ENCODE results near the gene ACOT6. TPM values are rescaled to one million over a fixed set of nuclear protein-coding genes. Genes with fewer than 3 reads are reported as not detected.
"Not testable (repeated sequence)": the region's sequence is repeated elsewhere in the genome, so short reads cannot be mapped to it uniquely, and the experiment has no call there.

The ACOT6 gene
- total and polyA plus RNA-seq, 3 donors from 2014 or later: 0.57 to 1.2 (median 0.94) TPM

DNA sequence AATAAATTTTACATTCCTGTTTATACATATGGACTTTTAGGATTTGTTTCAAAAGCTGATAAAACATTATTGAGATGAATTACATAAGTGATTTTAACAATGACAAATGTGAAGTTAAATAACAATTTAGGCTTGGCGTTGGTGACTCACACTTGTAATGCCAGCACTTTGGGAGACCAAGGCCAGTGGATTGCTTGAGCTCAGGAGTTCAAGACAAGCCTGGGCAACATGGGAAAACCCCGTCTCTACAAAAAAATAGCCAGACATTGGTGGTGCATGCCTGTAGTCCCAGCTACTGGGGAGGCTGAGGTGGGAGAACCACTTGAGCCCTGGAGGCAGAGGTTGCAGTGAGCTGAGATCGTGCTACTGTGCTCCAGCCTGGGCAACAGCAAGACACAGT lies 35.9 kb upstream of the ACOT6 start:
- no peak overlapping the region for H3K27ac ChIP-seq
- no peaks in the 10 kb centered on the region for H3K27me3 ChIP-seq
- intact Hi-C loops (cut with DNase I; ENCODE audit: low total_unique reads): no loop called here
- no peak overlapping the region for H3K4me3 ChIP-seq
- TF ChIP-seq, protein P1, sequence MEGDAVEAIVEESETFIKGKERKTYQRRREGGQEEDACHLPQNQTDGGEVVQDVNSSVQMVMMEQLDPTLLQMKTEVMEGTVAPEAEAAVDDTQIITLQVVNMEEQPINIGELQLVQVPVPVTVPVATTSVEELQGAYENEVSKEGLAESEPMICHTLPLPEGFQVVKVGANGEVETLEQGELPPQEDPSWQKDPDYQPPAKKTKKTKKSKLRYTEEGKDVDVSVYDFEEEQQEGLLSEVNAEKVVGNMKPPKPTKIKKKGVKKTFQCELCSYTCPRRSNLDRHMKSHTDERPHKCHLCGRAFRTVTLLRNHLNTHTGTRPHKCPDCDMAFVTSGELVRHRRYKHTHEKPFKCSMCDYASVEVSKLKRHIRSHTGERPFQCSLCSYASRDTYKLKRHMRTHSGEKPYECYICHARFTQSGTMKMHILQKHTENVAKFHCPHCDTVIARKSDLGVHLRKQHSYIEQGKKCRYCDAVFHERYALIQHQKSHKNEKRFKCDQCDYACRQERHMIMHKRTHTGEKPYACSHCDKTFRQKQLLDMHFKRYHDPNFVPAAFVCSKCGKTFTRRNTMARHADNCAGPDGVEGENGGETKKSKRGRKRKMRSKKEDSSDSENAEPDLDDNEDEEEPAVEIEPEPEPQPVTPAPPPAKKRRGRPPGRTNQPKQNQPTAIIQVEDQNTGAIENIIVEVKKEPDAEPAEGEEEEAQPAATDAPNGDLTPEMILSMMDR (IDR thresholded peaks at IDR 0.05): no peak
- no peak for TF ChIP-seq POLR2A (IDR thresholded peaks at IDR 0.05)
- 81 to 84% methylated on average over 3 of the region's 3 CpGs for WGBS, 2 donors
- no peaks in the 10 kb centered on the region for H3K4me1 ChIP-seq
- no peak for DNase-seq
- no peaks in the 10 kb centered on the region for H3K36me3 ChIP-seq (ENCODE audit: low read depth, missing control alignments)
- H3K9me3 ChIP-seq: no peaks in the 10 kb centered on the region

DNA sequence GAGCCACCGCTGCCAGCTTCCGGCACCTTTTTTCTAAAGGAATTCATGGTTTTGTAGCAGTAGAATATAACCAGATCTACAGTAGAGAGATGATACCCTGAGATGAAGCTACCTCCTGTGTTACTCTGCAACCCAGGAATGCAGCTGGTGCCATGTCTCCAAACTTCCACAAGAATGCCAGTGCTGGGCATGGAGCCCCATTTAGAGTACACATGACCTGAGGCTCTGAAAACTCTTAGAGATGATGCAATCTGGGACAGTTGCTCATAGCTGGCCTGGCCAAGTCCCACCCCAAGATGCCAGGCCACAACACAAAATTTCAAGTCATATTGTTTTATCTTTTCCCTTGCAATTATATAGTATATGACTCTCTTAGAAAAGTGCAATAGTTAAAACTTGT lies 35.1 kb upstream of the ACOT6 start:
- WGBS, 2 donors: 100% methylated on average over 1 of the region's 2 CpGs; no CpG with 5 or more reads in 1 of the 2 donors
- H3K4me1 ChIP-seq; H3K27me3 ChIP-seq; H3K9me3 ChIP-seq; DNase-seq; H3K27ac ChIP-seq; H3K36me3 ChIP-seq (ENCODE audit: low read depth, missing control alignments); H3K4me3 ChIP-seq; intact Hi-C loops (cut with DNase I; ENCODE audit: low total_unique reads): not testable (repeated sequence)

DNA sequence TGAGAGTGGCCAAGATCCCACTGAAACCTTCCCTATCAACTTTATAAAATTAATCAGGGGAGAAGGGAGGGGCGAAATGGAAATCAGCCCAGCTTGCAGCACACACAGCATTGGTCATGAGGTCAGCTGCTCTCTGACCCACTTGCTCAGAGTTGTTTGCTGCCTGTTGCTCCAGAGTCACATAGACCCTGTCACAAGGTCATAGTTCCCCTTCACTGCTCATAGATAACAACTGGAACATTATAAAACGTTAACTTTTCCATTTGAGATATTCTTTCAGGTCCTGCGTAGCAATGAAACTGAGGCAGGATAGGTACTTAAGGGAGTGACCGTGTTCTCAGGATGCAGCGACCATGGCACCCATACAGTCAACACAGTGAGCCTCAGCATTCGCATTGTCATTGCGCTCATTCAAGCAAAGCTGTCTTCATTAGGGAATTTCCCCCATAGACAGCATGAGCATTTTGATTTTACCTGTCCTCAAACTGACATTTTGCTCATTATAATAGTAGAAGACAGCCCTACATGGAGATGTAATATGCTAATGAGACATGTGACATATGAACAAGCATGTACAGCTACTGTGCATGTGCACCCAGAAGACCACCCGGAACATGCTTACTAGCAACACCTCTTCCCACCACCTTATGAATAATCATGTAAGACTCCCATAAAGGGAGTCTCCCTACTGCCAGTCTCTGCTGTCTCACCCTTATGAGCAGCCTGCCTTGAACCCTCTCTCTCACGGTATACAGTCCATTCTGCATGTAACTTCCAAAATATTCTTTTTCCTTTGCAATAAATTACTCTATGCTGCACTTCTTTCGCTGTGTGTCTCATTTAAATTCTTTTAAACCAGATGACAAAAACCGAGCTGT lies 30.0 kb upstream of the ACOT6 start:
- H3K4me3 ChIP-seq; H3K27me3 ChIP-seq; DNase-seq; H3K4me1 ChIP-seq; H3K9me3 ChIP-seq; H3K36me3 ChIP-seq (ENCODE audit: low read depth, missing control alignments); intact Hi-C loops (cut with DNase I; ENCODE audit: low total_unique reads); H3K27ac ChIP-seq: not testable (repeated sequence)
- 69 to 93% methylated on average over 8 to 9 of the region's 11 CpGs for WGBS, 2 donors

DNA sequence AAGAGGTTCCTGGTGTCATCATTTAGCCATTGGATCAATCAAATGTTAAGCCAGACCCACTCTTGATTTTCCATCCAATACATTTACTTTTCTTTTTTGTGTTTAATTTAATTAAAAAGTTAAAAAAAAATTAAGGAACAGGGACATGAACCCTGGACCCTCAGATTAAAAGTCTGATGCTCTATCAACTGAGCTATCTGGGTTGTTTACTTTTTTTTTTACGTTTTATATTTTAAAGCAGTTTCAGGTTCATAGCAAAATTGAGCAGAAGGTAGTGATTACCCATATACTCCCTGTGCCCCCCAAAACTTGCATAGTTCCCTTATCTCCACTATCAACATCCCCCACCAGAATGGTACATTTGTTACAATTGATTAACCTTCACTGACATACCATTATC lies 23.6 kb upstream of the ACOT6 start:
- H3K27ac ChIP-seq: no peak overlapping the region
- no peak for DNase-seq
- WGBS, 2 donors: 68 to 79% methylated on average over 1 of the region's 1 CpG
- no peaks in the 10 kb centered on the region for H3K36me3 ChIP-seq (ENCODE audit: low read depth, missing control alignments)
- no peaks in the 10 kb centered on the region for H3K4me1 ChIP-seq
- H3K4me3 ChIP-seq: no peak overlapping the region
- no peaks in the 10 kb centered on the region for H3K27me3 ChIP-seq
- TF ChIP-seq, protein P1 (IDR thresholded peaks at IDR 0.05): no peak
- no peak for TF ChIP-seq POLR2A (IDR thresholded peaks at IDR 0.05)
- H3K9me3 ChIP-seq: no peaks in the 10 kb centered on the region
- intact Hi-C loops (cut with DNase I; ENCODE audit: low total_unique reads): no loop called here

DNA sequence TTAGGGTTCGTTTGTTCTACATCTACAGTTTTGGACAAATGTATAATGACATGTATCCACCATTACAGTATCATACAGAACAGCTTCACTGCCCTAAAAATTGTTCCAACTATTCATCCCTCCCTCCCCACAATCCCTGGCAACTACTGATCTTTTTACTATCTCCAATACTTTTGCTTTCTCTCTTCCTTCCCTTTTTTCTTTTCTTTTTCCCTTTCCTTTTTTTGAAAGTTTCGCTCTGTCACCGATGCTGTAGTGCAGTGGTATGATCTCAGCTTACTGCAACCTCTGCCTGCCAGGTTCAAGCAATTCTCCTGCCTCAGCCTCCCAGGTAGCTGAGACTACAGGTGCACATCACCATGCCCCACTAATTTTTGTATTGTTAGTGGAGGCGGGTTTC lies 23.2 kb upstream of the ACOT6 start:
- no peak for DNase-seq
- no peaks in the 10 kb centered on the region for H3K9me3 ChIP-seq
- no peak overlapping the region for H3K27ac ChIP-seq
- no peaks in the 10 kb centered on the region for H3K36me3 ChIP-seq (ENCODE audit: low read depth, missing control alignments)
- intact Hi-C loops (cut with DNase I; ENCODE audit: low total_unique reads): no loop called here
- no peaks in the 10 kb centered on the region for H3K4me1 ChIP-seq
- TF ChIP-seq, protein P1 (IDR thresholded peaks at IDR 0.05): no peak
- no peak for TF ChIP-seq POLR2A (IDR thresholded peaks at IDR 0.05)
- no peak overlapping the region for H3K4me3 ChIP-seq
- 61 to 72% methylated on average over 4 of the region's 4 CpGs for WGBS, 2 donors
- H3K27me3 ChIP-seq: no peaks in the 10 kb centered on the region

DNA sequence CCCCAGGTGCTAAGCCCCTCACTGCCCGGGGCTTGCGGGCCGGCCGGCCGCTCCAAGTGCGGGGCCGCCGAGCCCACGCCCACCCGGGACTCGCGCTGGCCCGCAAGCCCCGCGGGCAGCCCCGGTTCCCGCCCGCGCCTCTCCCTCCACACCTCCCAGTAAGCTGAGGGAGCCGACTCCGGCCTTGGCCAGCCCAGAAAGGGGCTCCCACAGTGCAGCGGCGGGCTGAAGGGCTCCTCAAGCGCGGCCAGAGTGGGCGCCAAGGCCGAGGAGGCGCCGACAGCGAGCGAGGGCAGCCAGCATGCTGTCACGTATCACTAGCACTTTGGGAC lies 21.7 kb upstream of the ACOT6 start:
- intact Hi-C loops (cut with DNase I; ENCODE audit: low total_unique reads); H3K27ac ChIP-seq; H3K27me3 ChIP-seq; H3K36me3 ChIP-seq (ENCODE audit: low read depth, missing control alignments); DNase-seq; H3K4me1 ChIP-seq; H3K9me3 ChIP-seq: not testable (repeated sequence)
- H3K4me3 ChIP-seq: peak overlapping the region; percentile 42 to 68
- WGBS, 2 donors: 76 to 86% methylated on average over 14 to 32 of the region's 32 CpGs
